Measurements from ENCODE around the gene SSBP3. TPM values are rescaled to one million over a fixed set of nuclear protein-coding genes. Genes with fewer than 3 reads are reported as not detected.

Gene SSBP3
- total and polyA plus RNA-seq, 2 experiments from 2014 or later = 47.4 to 68.6 TPM

DNA sequence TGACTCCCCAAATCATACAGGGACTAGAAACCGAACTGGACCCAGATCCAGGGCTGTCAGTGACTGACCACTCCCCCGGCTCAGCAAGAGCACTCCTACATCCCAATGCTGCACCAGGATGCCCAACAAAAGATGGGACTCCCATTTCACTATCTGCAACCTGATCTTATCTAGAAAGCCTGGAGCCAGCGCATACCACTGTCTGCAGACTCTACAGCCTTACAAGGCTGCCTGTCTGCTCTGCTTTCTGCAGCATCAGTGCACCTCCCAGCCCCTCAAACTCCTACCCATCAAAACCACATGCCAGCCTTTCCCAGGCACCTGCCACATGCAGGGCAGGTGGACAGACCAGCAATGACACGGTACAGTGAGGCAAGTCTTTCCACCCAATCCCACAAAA lies 52.2 kb downstream of the SSBP3 start:
- Histone ChIP-seq H3K27ac (ENCODE audit: low read depth) (no peak overlapping the region), H3K4me2 (peak overlapping the region; percentile 51), H2AFZ (no peak overlapping the region), H3K4me1 (ENCODE audit: insufficient read depth) (peaks cover 84% of the 10 kb centered on the region), H3K27me3 (ENCODE audit: insufficient read depth) (no peaks in the 10 kb centered on the region), H4K20me1 (replicated peaks; ENCODE audit: insufficient read depth) (peaks cover 55% of the 10 kb centered on the region), H3K36me3 (ENCODE audit: insufficient read depth) (no peaks in the 10 kb centered on the region), H3F3A (replicated peaks; ENCODE audit: low read depth) (peaks cover 11% of the 10 kb centered on the region), H3K4me3 (no peak overlapping the region), H3K79me2 (replicated peaks; ENCODE audit: insufficient read depth) (peaks cover 100% of the 10 kb centered on the region), H3K9me2 (ENCODE audit: insufficient read depth) (0 out of 2 replicates have a peak, but pooled peaks cover 3% of the 10 kb centered on the region)
- Mint-ChIP-seq H3K27me3 (ENCODE audit: insufficient read depth, low read depth, poor library complexity) (peaks cover 26% of the 10 kb centered on the region), H3K4me1 (peaks cover 98% of the 10 kb centered on the region), H3K4me3 (peak overlapping the region; percentile 20; the same call in 1 of the 3 replicates), H3K9me3 (no peaks in the 10 kb centered on the region), H3K27ac (0 out of 2 replicates have a peak overlapping the region, but pooled peaks have one; percentile 9), H3K36me3 (ENCODE audit: low read depth) (peaks cover 16% of the 10 kb centered on the region)
- ATAC-seq = peak; percentile 41
- DNase-seq (ENCODE audit: low spot score) = no peak
- TF ChIP-seq STAT1 (IDR thresholded peaks at IDR 0.05; ENCODE audit: unreplicated experiment) (no peak), ZNF114 (CRISPR knock-in tag; IDR thresholded peaks at IDR 0.05) (no peak), NANOG (IDR thresholded peaks at IDR 0.05; ENCODE audit: borderline replicate concordance) (no peak), EZH2 (IDR thresholded peaks at IDR 0.05; ENCODE audit: low read depth, unreplicated experiment) (no peak), ZNF331 (CRISPR knock-in tag; IDR thresholded peaks at IDR 0.05; ENCODE audit: low read depth) (no peak), CREB1 (CRISPR knock-in tag; IDR thresholded peaks at IDR 0.05; ENCODE audit: low read depth) (no peak), JUNB (IDR thresholded peaks at IDR 0.05; ENCODE audit: unreplicated experiment) (no peak)
- TF ChIP-seq, protein P1, sequence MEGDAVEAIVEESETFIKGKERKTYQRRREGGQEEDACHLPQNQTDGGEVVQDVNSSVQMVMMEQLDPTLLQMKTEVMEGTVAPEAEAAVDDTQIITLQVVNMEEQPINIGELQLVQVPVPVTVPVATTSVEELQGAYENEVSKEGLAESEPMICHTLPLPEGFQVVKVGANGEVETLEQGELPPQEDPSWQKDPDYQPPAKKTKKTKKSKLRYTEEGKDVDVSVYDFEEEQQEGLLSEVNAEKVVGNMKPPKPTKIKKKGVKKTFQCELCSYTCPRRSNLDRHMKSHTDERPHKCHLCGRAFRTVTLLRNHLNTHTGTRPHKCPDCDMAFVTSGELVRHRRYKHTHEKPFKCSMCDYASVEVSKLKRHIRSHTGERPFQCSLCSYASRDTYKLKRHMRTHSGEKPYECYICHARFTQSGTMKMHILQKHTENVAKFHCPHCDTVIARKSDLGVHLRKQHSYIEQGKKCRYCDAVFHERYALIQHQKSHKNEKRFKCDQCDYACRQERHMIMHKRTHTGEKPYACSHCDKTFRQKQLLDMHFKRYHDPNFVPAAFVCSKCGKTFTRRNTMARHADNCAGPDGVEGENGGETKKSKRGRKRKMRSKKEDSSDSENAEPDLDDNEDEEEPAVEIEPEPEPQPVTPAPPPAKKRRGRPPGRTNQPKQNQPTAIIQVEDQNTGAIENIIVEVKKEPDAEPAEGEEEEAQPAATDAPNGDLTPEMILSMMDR (conservative IDR thresholded peaks at IDR 0.05; ENCODE audit: low read depth in 2 of 2) = no peak
- TF ChIP-seq, protein P2, sequence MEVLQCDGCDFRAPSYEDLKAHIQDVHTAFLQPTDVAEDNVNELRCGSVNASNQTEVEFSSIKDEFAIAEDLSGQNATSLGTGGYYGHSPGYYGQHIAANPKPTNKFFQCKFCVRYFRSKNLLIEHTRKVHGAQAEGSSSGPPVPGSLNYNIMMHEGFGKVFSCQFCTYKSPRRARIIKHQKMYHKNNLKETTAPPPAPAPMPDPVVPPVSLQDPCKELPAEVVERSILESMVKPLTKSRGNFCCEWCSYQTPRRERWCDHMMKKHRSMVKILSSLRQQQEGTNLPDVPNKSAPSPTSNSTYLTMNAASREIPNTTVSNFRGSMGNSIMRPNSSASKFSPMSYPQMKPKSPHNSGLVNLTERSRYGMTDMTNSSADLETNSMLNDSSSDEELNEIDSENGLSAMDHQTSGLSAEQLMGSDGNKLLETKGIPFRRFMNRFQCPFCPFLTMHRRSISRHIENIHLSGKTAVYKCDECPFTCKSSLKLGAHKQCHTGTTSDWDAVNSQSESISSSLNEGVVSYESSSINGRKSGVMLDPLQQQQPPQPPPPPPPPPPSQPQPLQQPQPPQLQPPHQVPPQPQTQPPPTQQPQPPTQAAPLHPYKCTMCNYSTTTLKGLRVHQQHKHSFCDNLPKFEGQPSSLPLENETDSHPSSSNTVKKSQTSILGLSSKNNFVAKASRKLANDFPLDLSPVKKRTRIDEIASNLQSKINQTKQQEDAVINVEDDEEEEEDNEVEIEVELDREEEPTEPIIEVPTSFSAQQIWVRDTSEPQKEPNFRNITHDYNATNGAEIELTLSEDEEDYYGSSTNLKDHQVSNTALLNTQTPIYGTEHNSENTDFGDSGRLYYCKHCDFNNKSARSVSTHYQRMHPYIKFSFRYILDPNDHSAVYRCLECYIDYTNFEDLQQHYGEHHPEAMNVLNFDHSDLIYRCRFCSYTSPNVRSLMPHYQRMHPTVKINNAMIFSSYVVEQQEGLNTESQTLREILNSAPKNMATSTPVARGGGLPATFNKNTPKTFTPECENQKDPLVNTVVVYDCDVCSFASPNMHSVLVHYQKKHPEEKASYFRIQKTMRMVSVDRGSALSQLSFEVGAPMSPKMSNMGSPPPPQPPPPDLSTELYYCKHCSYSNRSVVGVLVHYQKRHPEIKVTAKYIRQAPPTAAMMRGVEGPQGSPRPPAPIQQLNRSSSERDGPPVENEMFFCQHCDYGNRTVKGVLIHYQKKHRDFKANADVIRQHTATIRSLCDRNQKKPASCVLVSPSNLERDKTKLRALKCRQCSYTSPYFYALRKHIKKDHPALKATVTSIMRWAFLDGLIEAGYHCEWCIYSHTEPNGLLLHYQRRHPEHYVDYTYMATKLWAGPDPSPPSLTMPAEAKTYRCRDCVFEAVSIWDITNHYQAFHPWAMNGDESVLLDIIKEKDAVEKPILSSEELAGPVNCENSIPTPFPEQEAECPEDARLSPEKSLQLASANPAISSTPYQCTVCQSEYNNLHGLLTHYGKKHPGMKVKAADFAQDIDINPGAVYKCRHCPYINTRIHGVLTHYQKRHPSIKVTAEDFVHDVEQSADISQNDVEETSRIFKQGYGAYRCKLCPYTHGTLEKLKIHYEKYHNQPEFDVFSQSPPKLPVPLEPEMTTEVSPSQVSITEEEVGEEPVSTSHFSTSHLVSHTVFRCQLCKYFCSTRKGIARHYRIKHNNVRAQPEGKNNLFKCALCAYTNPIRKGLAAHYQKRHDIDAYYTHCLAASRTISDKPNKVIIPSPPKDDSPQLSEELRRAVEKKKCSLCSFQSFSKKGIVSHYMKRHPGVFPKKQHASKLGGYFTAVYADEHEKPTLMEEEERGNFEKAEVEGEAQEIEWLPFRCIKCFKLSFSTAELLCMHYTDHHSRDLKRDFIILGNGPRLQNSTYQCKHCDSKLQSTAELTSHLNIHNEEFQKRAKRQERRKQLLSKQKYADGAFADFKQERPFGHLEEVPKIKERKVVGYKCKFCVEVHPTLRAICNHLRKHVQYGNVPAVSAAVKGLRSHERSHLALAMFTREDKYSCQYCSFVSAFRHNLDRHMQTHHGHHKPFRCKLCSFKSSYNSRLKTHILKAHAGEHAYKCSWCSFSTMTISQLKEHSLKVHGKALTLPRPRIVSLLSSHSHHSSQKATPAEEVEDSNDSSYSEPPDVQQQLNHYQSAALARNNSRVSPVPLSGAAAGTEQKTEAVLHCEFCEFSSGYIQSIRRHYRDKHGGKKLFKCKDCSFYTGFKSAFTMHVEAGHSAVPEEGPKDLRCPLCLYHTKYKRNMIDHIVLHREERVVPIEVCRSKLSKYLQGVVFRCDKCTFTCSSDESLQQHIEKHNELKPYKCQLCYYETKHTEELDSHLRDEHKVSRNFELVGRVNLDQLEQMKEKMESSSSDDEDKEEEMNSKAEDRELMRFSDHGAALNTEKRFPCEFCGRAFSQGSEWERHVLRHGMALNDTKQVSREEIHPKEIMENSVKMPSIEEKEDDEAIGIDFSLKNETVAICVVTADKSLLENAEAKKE (CRISPR knock-in tag; IDR thresholded peaks at IDR 0.05) = no peak
- TF ChIP-seq, protein P3, sequence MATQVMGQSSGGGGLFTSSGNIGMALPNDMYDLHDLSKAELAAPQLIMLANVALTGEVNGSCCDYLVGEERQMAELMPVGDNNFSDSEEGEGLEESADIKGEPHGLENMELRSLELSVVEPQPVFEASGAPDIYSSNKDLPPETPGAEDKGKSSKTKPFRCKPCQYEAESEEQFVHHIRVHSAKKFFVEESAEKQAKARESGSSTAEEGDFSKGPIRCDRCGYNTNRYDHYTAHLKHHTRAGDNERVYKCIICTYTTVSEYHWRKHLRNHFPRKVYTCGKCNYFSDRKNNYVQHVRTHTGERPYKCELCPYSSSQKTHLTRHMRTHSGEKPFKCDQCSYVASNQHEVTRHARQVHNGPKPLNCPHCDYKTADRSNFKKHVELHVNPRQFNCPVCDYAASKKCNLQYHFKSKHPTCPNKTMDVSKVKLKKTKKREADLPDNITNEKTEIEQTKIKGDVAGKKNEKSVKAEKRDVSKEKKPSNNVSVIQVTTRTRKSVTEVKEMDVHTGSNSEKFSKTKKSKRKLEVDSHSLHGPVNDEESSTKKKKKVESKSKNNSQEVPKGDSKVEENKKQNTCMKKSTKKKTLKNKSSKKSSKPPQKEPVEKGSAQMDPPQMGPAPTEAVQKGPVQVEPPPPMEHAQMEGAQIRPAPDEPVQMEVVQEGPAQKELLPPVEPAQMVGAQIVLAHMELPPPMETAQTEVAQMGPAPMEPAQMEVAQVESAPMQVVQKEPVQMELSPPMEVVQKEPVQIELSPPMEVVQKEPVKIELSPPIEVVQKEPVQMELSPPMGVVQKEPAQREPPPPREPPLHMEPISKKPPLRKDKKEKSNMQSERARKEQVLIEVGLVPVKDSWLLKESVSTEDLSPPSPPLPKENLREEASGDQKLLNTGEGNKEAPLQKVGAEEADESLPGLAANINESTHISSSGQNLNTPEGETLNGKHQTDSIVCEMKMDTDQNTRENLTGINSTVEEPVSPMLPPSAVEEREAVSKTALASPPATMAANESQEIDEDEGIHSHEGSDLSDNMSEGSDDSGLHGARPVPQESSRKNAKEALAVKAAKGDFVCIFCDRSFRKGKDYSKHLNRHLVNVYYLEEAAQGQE (IDR thresholded peaks at IDR 0.05; ENCODE audit: unreplicated experiment) = no peak
- TF ChIP-seq, protein P4, sequence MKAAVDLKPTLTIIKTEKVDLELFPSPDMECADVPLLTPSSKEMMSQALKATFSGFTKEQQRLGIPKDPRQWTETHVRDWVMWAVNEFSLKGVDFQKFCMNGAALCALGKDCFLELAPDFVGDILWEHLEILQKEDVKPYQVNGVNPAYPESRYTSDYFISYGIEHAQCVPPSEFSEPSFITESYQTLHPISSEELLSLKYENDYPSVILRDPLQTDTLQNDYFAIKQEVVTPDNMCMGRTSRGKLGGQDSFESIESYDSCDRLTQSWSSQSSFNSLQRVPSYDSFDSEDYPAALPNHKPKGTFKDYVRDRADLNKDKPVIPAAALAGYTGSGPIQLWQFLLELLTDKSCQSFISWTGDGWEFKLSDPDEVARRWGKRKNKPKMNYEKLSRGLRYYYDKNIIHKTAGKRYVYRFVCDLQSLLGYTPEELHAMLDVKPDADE (IDR thresholded peaks at IDR 0.05) = no peak
